EH (cell line): ENCODE results near the gene OTULIN.
A peak's percentile ranks its signal among the peaks of the same experiment; 100 is the strongest.

Experiments used
- DNase-seq: peaks from one replicate; pipeline ENCODE4 v3.0.0-alpha.2; 2015; ENCODE audit warnings: low read depth

Gene OTULIN

DNA sequence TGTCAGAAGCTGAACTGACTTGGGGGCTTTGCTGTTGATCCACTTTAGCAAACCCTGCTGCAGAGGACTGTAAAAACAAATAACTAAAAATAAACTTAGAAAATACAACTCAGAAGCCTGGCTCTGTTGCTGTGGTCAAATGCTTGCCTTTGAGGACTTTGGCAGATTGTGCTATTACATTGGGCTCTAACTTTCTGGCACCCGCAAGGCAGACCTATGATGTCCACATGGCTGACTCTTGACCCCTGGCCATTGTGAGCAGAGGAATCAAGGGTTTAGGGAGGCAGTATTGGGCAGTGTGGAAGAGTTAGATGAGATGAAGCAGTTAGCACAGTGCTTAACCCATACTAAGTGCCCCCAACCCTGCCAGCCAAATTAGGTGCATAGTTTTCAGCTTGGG lies 34.0 kb downstream of the OTULIN start:
- DNase-seq, result no peak

- no peak for DNase-seq
These were observed 34.6 kb downstream of the OTULIN start for GRCh38 chr5:14699159-14699558.

DNA sequence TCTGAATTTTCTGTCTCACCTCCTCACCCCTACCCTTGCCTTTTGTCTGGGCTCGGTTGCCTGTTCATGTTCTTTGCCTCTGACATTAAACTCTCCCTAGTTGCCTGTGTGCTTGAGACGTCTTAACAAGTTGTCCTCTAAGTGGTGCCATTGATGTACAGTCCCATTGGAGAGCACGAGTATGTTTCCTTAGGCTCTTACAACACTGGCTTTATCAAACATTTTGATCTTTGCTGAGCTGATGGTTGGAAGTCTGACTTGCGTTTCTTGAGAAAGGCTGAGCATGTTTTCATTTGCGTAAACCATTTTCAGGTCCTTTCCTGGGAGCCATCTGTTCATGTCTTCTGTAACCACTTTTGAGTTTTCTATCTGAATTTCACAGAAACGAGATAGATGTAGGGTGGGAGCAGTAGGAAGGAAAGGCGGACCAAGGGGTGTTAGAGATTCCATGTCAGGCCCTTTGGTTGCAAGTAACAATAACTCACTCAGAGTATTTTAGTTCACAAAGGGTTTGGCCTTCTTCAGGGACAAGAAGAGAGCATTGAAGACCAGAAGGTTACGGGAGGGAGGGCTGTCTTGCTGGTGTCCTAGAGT lies 35.4 kb downstream of the OTULIN start:
- no peak for DNase-seq

GRCh38 chr5:14700478-14701436 lies 36.2 kb downstream of the OTULIN start:
- peak; percentile 30 for DNase-seq

- DNase-seq, result no peak
These were observed 37.0 kb downstream of the OTULIN start for GRCh38 chr5:14701556-14701955.

GRCh38 chr5:14702238-14702839 lies 37.8 kb downstream of the OTULIN start:
- no peak for DNase-seq

DNA sequence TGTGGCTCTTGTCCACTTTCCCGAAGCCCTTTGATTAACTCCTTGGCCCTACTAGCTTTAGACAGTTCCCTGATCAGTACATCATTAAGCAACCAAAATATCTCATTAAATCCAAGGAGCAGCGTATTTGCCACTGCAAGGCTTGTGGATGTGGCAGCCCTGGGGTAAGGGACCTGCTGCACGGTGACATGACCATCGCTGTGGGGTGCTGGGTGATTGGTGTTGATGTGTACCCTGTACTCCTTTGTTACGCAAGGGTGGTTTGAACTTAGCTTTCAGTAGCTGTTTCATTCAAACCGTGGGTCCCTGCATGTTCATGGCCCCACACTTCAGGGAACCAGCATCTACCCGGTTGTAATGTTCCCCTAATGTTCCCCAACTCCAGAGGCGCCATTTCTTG lies 41.0 kb downstream of the OTULIN start:
- DNase-seq, result no peak

GRCh38 chr5:14706615-14707021 lies 42.1 kb downstream of the OTULIN start:
- DNase-seq, result peak; percentile 90

- no peak for DNase-seq
These were observed 43.4 kb downstream of the OTULIN start for GRCh38 chr5:14707811-14708390.

DNA sequence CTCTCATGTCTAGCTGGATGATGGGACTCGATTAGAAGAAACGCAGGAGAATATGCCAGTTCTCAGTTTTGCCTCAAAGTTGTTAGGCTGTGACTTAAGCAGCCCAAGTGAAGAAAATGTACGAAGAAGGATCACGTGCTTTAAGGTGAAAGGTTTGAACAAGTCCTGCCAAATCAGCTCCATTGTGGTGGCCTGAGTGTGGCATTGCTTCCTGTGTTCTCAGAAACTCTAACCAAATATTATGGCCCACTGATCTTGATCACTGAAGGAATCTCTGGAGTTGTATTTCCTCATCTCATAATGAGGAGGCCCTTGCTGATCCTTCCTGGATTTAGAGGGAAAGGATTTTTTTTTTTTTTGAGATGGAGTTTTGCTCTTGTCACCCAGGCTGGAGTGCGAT lies 44.0 kb downstream of the OTULIN start:
- DNase-seq, result no peak

- DNase-seq, result no peak
These were observed 45.9 kb downstream of the OTULIN start for GRCh38 chr5:14710313-14710994.

- DNase-seq, result no peak
These were observed 47.6 kb downstream of the OTULIN start for GRCh38 chr5:14712131-14712530.

GRCh38 chr5:14712666-14713065 lies 48.1 kb downstream of the OTULIN start:
- no peak for DNase-seq

GRCh38 chr5:14713476-14714390 lies 49.2 kb downstream of the OTULIN start:
- no peak for DNase-seq

GRCh38 chr5:14714706-14715105 lies 50.2 kb downstream of the OTULIN start:
- peak; percentile 22 for DNase-seq

- peak; percentile 57 for DNase-seq
These were observed 51.0 kb downstream of the OTULIN start for GRCh38 chr5:14715481-14715880.

- no peak for DNase-seq
These were observed 52.5 kb downstream of the OTULIN start for GRCh38 chr5:14716755-14717752.

- DNase-seq, result no peak
These were observed 54.3 kb downstream of the OTULIN start for GRCh38 chr5:14718778-14719177.

DNA sequence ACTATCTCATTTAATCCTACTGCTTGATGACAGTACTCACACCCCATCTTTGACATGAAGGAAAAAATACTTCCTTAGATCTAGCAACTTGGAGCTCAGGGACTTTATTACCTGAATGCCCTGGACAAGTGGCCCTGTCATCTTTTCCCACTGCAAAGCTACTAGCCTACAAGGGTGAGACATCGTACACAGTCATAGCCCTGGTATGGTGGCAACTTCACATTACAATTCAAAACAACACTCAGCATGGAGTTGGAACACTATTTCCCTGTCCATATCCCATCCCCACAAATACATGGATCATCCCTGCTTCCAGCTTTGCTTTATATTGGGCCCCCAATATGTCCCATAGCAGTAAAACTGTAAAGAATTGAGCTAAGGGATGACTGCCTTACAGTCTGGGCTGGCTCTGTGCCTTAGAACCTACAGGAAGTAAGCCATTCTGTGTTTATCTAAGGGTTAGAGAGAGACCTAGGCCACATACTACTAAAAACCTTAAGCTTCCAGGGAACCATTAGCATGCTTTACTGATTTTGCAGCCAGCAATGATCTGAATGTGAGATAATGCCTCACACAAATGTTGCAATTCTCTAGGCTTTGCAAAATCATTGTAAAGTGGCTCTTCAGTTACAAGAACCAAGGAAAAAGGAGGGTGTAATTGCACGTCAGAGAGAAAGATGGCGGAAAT lies 55.9 kb downstream of the OTULIN start:
- DNase-seq, result peak; percentile 89
